PFSK-1 (cell line): ENCODE data around the gene AMBRA1.

ENCODE experiments used
- POLR2AphosphoS5 ChIP-seq: IDR thresholded peaks from 2 replicates; pipeline ENCODE4 v1.6.1; 2012; ENCODE audit warnings: low read depth, mild to moderate bottlenecking, control low read depth, low read length, moderate library complexity
- SIN3A ChIP-seq: IDR thresholded peaks from 2 replicates; pipeline ENCODE4 v1.6.1; 2012; ENCODE audit warnings: mild to moderate bottlenecking, low read length, moderate library complexity, borderline replicate concordance; ENCODE audit not compliant: insufficient read depth

DNA sequence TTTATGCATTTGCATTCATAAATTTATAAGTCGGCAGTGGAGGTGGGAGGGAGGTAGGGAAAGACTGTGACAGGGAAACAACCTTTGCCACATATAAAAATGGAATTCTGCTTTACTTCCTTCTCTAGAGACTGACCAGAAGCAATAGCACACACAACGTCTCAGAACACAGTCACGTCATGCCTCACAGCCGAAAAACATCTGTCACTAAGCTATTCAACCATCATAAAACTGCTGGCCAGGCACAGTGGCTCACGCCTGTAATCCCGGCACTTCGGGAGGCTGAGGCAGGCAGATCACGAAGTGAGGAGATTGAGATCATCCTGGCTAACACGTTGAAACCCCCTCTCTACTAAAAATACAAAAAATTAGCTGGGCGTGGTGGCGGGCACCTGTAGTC is 101.3 kb downstream of the AMBRA1 start:
- TF ChIP-seq SIN3A (no peak), POLR2AphosphoS5 (no peak)
